NCI-H2196 treated with DMSO at 0.1 percent for 48 hours (cell line): ENCODE results near the gene SLAMF6.

Experiments used
- DNase-seq: peaks from one replicate; lab custom pipeline; 2025; ENCODE audit not compliant: unreplicated experiment; lab: John Stamatoyannopoulos, UW

Gene SLAMF6

DNA sequence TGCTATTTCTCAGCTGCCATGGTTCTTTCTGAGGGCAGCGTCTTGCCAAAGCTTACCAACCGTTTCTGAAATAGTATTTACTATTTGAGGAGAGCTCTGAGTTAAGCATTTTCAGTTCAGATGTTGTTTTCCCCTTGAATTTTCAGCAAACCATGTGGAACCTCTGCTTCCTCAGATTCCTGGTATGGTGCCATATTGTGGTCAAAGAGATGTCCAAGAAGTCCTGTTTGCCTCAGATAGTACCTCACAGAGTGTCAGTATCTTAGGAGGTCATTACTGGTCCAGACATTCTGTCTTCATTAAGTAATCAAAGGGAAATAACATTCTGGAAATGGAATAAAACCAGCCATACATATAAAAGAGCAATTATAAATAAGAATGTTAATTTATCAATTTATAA lies 86.1 kb downstream of the SLAMF6 start:
- no peak for DNase-seq
